K562 (cell line): ENCODE results near the gene TAGLN3.

Experiments used
- FIP1L1 ChIP-seq: fragments of 200-400 bp; formaldehyde crosslinking; IDR thresholded peaks from 2 replicates; pipeline ENCODE4 v1.6.1; 2018; ENCODE audit warnings: mild to moderate bottlenecking, low read depth, low read length; ENCODE audit not compliant: poor library complexity, severe bottlenecking
- HNRNPK ChIP-seq: fragments of 200-400 bp; formaldehyde crosslinking; IDR thresholded peaks from one replicate; pipeline ENCODE4 v1.6.1; 2018; ENCODE audit warnings: mild to moderate bottlenecking, low read depth, low read length; ENCODE audit not compliant: poor library complexity, severe bottlenecking
- HNRNPLL ChIP-seq: fragments of 200-400 bp; formaldehyde crosslinking; IDR thresholded peaks from 2 replicates; pipeline ENCODE4 v1.6.1; 2017; ENCODE audit warnings: low read length, low read depth, mild to moderate bottlenecking; ENCODE audit not compliant: poor library complexity, severe bottlenecking

DNA sequence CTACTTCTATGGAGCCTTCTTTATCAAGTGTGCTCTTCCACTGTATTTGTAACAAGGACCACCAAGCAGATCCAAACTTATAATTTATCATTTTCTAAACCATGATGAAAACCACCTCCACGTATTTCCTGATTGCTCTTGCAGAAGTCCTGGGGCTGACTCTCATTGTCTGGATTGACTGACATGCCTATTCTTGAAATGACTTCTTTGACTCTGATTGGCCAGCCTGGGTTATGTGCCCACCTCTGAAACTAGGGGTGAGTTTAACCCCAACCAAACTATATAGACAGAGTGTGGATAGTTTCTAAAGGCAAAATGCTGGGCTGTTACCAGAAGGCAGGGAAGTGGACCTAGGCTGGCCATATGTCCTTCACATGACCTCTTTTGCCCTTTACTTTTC is 48.5 kb downstream of the TAGLN3 start:
- TF ChIP-seq FIP1L1 (no peak), HNRNPK (no peak), HNRNPLL (no peak)
